ENCODE measurements around the gene CGB8. TPM values are rescaled to one million over a fixed set of nuclear protein-coding genes. Genes with fewer than 3 reads are reported as not detected.
"Not testable (repeated sequence)": the region's sequence is repeated elsewhere in the genome, so short reads cannot be mapped to it uniquely, and the experiment has no call there.

Gene CGB8
- total RNA-seq, 2 donors from 2014 or later, result not detected

DNA sequence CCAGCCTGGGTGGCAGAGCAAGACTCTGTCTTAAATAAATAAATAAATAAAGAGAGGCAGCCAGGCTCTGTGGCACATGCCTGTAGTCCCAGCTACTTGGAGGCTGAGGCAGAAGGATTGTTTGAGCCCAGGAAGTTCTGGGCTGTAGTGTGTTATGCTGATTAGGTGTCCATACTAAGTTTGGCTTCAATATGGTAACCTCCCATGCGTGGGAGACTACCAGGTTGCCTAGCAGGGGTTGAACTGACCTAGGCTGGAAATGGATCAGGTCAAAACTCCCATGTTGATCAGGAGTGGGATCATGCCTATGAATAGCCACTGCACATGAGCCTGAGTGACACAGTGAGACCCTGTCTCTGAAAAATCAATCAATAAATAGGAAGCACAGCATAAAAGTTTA is 32.4 kb upstream of the CGB8 start:
- peaks cover 5% of the 10 kb centered on the region for H3K4me1 Mint-ChIP-seq
- Histone ChIP-seq H3K4me1 (ENCODE audit: control insufficient read depth, insufficient read depth, low read length) (no peaks in the 10 kb centered on the region), H3K4me3 (ENCODE audit: low read length) (no peak overlapping the region), H3K9ac (ENCODE audit: extremely low read depth, low read length, poor library complexity, severe bottlenecking) (no peak overlapping the region), H3K9me3 (ENCODE audit: control insufficient read depth, low read length) (no peaks in the 10 kb centered on the region), H3K27ac (ENCODE audit: low read depth, low read length) (no peak overlapping the region), H3K27me3 (ENCODE audit: control insufficient read depth, insufficient read depth, low read length, poor library complexity, severe bottlenecking) (peaks cover 12% of the 10 kb centered on the region), H3K36me3 (ENCODE audit: control insufficient read depth, insufficient read depth, low read length) (peaks cover 2% of the 10 kb centered on the region)
- DNase-seq, result no peak
- no peak overlapping the region for H3K4me3 Mint-ChIP-seq
- H3K9me3 Mint-ChIP-seq, result peaks cover 4% of the 10 kb centered on the region
- H3K27ac Mint-ChIP-seq, result no peak overlapping the region
- H3K27me3 Mint-ChIP-seq (ENCODE audit: insufficient read depth), result peaks cover 46% of the 10 kb centered on the region
- TF ChIP-seq, protein P1, sequence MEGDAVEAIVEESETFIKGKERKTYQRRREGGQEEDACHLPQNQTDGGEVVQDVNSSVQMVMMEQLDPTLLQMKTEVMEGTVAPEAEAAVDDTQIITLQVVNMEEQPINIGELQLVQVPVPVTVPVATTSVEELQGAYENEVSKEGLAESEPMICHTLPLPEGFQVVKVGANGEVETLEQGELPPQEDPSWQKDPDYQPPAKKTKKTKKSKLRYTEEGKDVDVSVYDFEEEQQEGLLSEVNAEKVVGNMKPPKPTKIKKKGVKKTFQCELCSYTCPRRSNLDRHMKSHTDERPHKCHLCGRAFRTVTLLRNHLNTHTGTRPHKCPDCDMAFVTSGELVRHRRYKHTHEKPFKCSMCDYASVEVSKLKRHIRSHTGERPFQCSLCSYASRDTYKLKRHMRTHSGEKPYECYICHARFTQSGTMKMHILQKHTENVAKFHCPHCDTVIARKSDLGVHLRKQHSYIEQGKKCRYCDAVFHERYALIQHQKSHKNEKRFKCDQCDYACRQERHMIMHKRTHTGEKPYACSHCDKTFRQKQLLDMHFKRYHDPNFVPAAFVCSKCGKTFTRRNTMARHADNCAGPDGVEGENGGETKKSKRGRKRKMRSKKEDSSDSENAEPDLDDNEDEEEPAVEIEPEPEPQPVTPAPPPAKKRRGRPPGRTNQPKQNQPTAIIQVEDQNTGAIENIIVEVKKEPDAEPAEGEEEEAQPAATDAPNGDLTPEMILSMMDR (conservative IDR thresholded peaks at IDR 0.05), result no peak
- 83 to 100% methylated on average over 1 of the region's 1 CpG for WGBS, 2 experiments (ENCODE audit: insufficient coverage in 1 of 2, insufficient read length in 1 of 2)
- peaks cover 4% of the 10 kb centered on the region for H3K36me3 Mint-ChIP-seq (ENCODE audit: low read depth)

DNA sequence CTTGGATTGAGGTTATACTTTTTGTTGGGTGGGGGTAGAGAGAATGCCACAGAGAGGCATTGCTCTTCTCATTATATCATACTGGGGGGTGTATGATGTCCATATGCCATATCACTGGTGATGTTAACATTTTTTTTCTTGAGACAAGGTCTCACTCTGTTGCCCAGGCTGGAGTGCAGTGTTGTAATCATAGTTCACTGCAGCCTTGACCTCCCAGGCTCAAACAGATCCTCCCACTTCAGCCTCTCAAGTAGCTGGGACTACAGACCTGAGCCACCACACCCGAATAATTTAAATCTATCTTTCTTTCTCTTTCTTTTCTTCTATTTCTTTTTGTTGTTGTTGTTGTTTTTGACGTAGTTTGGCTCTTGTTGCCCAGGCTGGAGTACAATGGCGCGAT is 31.5 kb upstream of the CGB8 start:
- no peaks in the 10 kb centered on the region for H3K9me3 ChIP-seq (ENCODE audit: control insufficient read depth, low read length)
- DNase-seq, result no peak
- peaks cover 12% of the 10 kb centered on the region for H3K27me3 ChIP-seq (ENCODE audit: control insufficient read depth, insufficient read depth, low read length, poor library complexity, severe bottlenecking)
- H3K27ac ChIP-seq (ENCODE audit: low read depth, low read length), result no peak overlapping the region
- 95% methylated on average over 4 of the region's 4 CpGs; no CpG with 5 or more reads in 1 of the 2 experiments for WGBS, 2 experiments (ENCODE audit: insufficient coverage in 1 of 2, insufficient read length in 1 of 2)
- peaks cover 4% of the 10 kb centered on the region for H3K9me3 Mint-ChIP-seq
- no peak overlapping the region for H3K4me3 Mint-ChIP-seq
- no peaks in the 10 kb centered on the region for H3K36me3 Mint-ChIP-seq (ENCODE audit: low read depth)
- peaks cover 2% of the 10 kb centered on the region for H3K4me1 Mint-ChIP-seq
- no peak overlapping the region for H3K4me3 ChIP-seq (ENCODE audit: low read length)
- no peaks in the 10 kb centered on the region for H3K36me3 ChIP-seq (ENCODE audit: control insufficient read depth, insufficient read depth, low read length)
- no peaks in the 10 kb centered on the region for H3K4me1 ChIP-seq (ENCODE audit: control insufficient read depth, insufficient read depth, low read length)
- H3K27ac Mint-ChIP-seq, result no peak overlapping the region
- H3K9ac ChIP-seq (ENCODE audit: extremely low read depth, low read length, poor library complexity, severe bottlenecking), result no peak overlapping the region
- peaks cover 49% of the 10 kb centered on the region for H3K27me3 Mint-ChIP-seq (ENCODE audit: insufficient read depth)
- TF ChIP-seq, protein P1 (conservative IDR thresholded peaks at IDR 0.05), result no peak

DNA sequence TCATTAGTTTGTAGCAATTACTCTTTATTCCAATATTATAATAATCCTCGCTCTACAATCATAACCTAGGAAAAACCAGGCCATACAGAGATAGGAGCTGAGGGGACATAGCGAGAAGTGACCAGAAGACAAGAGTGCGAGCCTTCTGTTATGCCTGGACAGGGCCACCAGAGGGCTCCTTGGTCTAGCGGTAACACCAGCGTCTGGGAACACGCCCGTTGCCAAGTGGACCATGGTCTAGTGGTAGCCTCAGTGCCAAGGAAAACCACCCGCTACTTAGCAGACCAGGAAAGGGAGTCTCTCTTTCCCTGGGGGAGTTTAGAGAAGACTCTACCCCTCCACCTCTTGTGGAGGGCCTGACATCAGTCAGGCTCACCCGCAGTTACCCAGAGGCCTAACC is 26.0 kb upstream of the CGB8 start:
- not testable (repeated sequence) for H3K9me3 ChIP-seq (ENCODE audit: control insufficient read depth, low read length); H3K36me3 Mint-ChIP-seq (ENCODE audit: low read depth); H3K4me1 ChIP-seq (ENCODE audit: control insufficient read depth, insufficient read depth, low read length); H3K4me3 ChIP-seq (ENCODE audit: low read length); H3K27ac Mint-ChIP-seq; H3K27ac ChIP-seq (ENCODE audit: low read depth, low read length); H3K4me3 Mint-ChIP-seq; H3K36me3 ChIP-seq (ENCODE audit: control insufficient read depth, insufficient read depth, low read length); H3K4me1 Mint-ChIP-seq; H3K9ac ChIP-seq (ENCODE audit: extremely low read depth, low read length, poor library complexity, severe bottlenecking)
- peaks cover 10% of the 10 kb centered on the region for H3K9me3 Mint-ChIP-seq
- peaks cover 49% of the 10 kb centered on the region for H3K27me3 ChIP-seq (ENCODE audit: control insufficient read depth, insufficient read depth, low read length, poor library complexity, severe bottlenecking)
- TF ChIP-seq, protein P1 (conservative IDR thresholded peaks at IDR 0.05), result peak; percentile 77
- DNase-seq, result peak; percentile 76
- WGBS, 2 experiments (ENCODE audit: insufficient coverage in 1 of 2, insufficient read length in 1 of 2), result 16 to 30% methylated on average over 6 to 7 of the region's 9 CpGs
- H3K27me3 Mint-ChIP-seq (ENCODE audit: insufficient read depth), result peaks cover 73% of the 10 kb centered on the region
